Tibial artery (tissue), 4 donors: ENCODE measurements around the gene TRIM48.
"Not testable (repeated sequence)": the region's sequence is repeated elsewhere in the genome, so short reads cannot be mapped to it uniquely, and the experiment has no call there.

ENCODE experiments used
- DNase-seq, 2 donors: peaks; one replicate each; pipeline ENCODE4 v3.0.0-alpha.2; 2019
- H3K27ac ChIP-seq, 2 donors: fragments of 200-600 bp; sonication (generic) in 1 of 2; 1 replicate in 1 of 2; 2 replicates in 1 of 2; pipeline ENCODE4 v1.5.1; 2018 to 2019; ENCODE audit warnings: mild to moderate bottlenecking in 1 of 2
- H3K27me3 ChIP-seq, 2 donors: fragments of 200-600 bp; sonication (generic) in 1 of 2; one replicate each; pipeline versions ENCODE4 v1.5.1 to v1.6.0; 2016 to 2019
- H3K36me3 ChIP-seq, 3 donors: fragments of 200-600 bp; sonication (generic) in 2 of 3; one replicate each; pipeline ENCODE4 v1.5.1; 2016 to 2019; ENCODE audit warnings: mild to moderate bottlenecking in 2 of 3
- H3K4me1 ChIP-seq, 4 donors: fragments of 200-600 bp; sonication (generic) in 2 of 4; 1 replicate in 3 of 4; 2 replicates in 1 of 4; pipeline ENCODE4 v1.5.1; 2016 to 2019
- H3K4me3 ChIP-seq, 2 donors: fragments of 200-600 bp; sonication (generic) in 1 of 2; 1 replicate in 1 of 2; 2 replicates in 1 of 2; pipeline ENCODE4 v1.5.1; 2018 to 2019; ENCODE audit warnings: mild to moderate bottlenecking in 2 of 2
- H3K9me3 ChIP-seq, 3 donors: fragments of 200-600 bp; sonication (generic) in 1 of 3; one replicate each; pipeline ENCODE4 v1.5.1; 2016 to 2019
- CTCF ChIP-seq, 2 experiments: fragments of 200-600 bp in 1 of 2; fragments of 450-650 bp in 1 of 2; IDR thresholded peaks; one replicate each; pipeline ENCODE4 v1.5.1; 2017 to 2019; ENCODE audit warnings: antibody characterized with exemption in 2 of 2, mild to moderate bottlenecking in 1 of 2, moderate library complexity in 1 of 2
- intact Hi-C: fragments of 100-400 bp; cut with DNase I; formaldehyde crosslinking; loops from one replicate; pipeline ENCODE4 v1.15.0; 2023; ENCODE audit warnings: low total_unique reads

Gene TRIM48

GRCh38 chr11:55261855-55262254, at the start of gene TRIM48:
TRIM48 (plus strand) TSS chr11:55262155; CDS start chr11:55262268, 113 bp downstream.
- H3K4me1 ChIP-seq, DNase-seq, H3K9me3 ChIP-seq, H3K27me3 ChIP-seq, intact Hi-C loops, H3K36me3 ChIP-seq, H3K4me3 ChIP-seq, H3K27ac ChIP-seq: not testable (repeated sequence)

- intact Hi-C loops: not testable (repeated sequence)
These were observed 23.6 kb upstream of the TRIM48 start for GRCh38 chr11:55238316-55238715.

GRCh38 chr11:55263081-55263480, 1.1 kb downstream of the TRIM48 start:
- Histone ChIP-seq H3K27ac (no peak overlapping the region), H3K9me3 (no peaks in the 10 kb centered on the region), H3K36me3 (no peaks in the 10 kb centered on the region), H3K4me3 (no peak overlapping the region), H3K27me3 (no peaks in the 10 kb centered on the region), H3K4me1 (no peaks in the 10 kb centered on the region)
- intact Hi-C loops: no loop called here
- no peak for TF ChIP-seq CTCF (IDR thresholded peaks at IDR 0.05)
- no peak for DNase-seq

More at GRCh38 chr11:55238316-55238715, 23.6 kb upstream of the TRIM48 start:
- not testable (repeated sequence) for H3K4me1 ChIP-seq, H3K4me3 ChIP-seq, H3K27ac ChIP-seq, H3K9me3 ChIP-seq, H3K36me3 ChIP-seq, H3K27me3 ChIP-seq
- DNase-seq: peak in 1 of 2 donors; percentile 23
